Measurements from ENCODE around the gene ANO1.

GRCh38 chr11:70112017-70112434 lies 33.9 kb downstream of the ANO1 start:
- TF ChIP-seq CTCF (IDR thresholded peaks at IDR 0.05), result no peak
- no peak for TF ChIP-seq POLR2A (IDR thresholded peaks at IDR 0.05)
- no peak for TF ChIP-seq POLR2AphosphoS5 (IDR thresholded peaks at IDR 0.05)
